K562 (cell line): ENCODE data around the gene ZDHHC1. TPM values are rescaled to one million over a fixed set of nuclear protein-coding genes. Genes with fewer than 3 reads are reported as not detected.
A peak's percentile ranks its signal among the peaks of the same experiment; 100 is the strongest.

Source experiments
- ATAC-seq: fragments of 200-7000 bp; cut with Tn5 transposase; 3 replicates; pipeline ENCODE4 v1.9.1; 2020; ENCODE audit warnings: moderate library complexity
- BruUV-seq: library from RNA; stranded (reverse); fragments of 400-500 nt; replicated peaks from 2 replicates; lab custom pipeline; 2021; lab: Mats Ljungman, UMichigan
- CTCF ChIA-PET: fragments of 300-600 bp; formaldehyde crosslinking; extraction: SDS; loops from one replicate; lab custom pipeline; 2021; ENCODE audit warnings: low intra/inter-chr PET ratio; lab: Yijun Ruan, JAX
- POLR2A ChIA-PET: fragments of 300-600, 350-650 bp; sonication (Branson Sonifier 250); formaldehyde crosslinking; extraction: SDS; loops from one replicate; lab custom pipeline; 2021; ENCODE audit warnings: antibody characterized with exemption, inconsistent platforms; lab: Yijun Ruan, JAX
- DNase-seq, 4 experiments: peaks; one replicate each; pipeline versions ENCODE4 v3.0.0 to v3.0.0-alpha.2; 2011 to 2018; ENCODE audit warnings: low spot score in 3 of 4, mixed read lengths in 3 of 4; ENCODE audit errors: extremely low read depth in 1 of 4
- FAIRE-seq: peaks from 2 replicates; lab custom pipeline; 2011; peaks lifted over from hg19 to GRCh38; lab: Jason Lieb, UNC
- H2AFZ ChIP-seq: 2 replicates; pipeline ENCODE4 v1.6.0; 2011; ENCODE audit warnings: low read depth, low read length, control low read depth, inconsistent platforms
- H3K27ac ChIP-seq: fragments of 200-600 bp; 3 replicates; pipeline ENCODE4 v1.8.0; 2011; ENCODE audit warnings: low read depth, mild to moderate bottlenecking, control low read depth, inconsistent platforms, low read length, moderate library complexity, mixed read lengths; ENCODE audit errors: extremely low read depth
- H3K27me3 ChIP-seq, 2 experiments: fragments of 300-600 bp in 1 of 2; 2 replicates in 1 of 2; 3 replicates in 1 of 2; pipeline versions ENCODE4 v1.6.0 to v1.8.0; 2011; ENCODE audit warnings: inconsistent platforms in 2 of 2, low read length in 2 of 2, mild to moderate bottlenecking in 1 of 2, mixed read lengths in 1 of 2, moderate library complexity in 1 of 2; ENCODE audit not compliant: control insufficient read depth in 2 of 2, insufficient read depth in 2 of 2
- H3K36me3 ChIP-seq: fragments of 300-600 bp; 3 replicates; pipeline ENCODE4 v1.8.0; 2011; ENCODE audit warnings: mild to moderate bottlenecking, low read length, inconsistent platforms; ENCODE audit not compliant: control insufficient read depth, insufficient read depth
- H3K4me1 ChIP-seq, 2 experiments: fragments of 200-600 bp in 1 of 2; replicated peaks in 1 of 2; 2 replicates in 1 of 2; 3 replicates in 1 of 2; pipeline versions ENCODE4 v1.5.1 to v1.8.0; 2011; ENCODE audit warnings: inconsistent platforms in 2 of 2, low read length in 2 of 2, mild to moderate bottlenecking in 1 of 2, mixed read lengths in 1 of 2, moderate library complexity in 1 of 2; ENCODE audit not compliant: control insufficient read depth in 2 of 2, insufficient read depth in 2 of 2
- H3K4me2 ChIP-seq: 2 replicates; pipeline ENCODE4 v1.6.1; 2011; ENCODE audit warnings: low read length, control low read depth, inconsistent platforms, mixed read lengths; ENCODE audit not compliant: insufficient read depth
- H3K4me3 ChIP-seq: fragments of 200-600 bp; sonication (generic), shearing (Covaris generic); 2 replicates; pipeline ENCODE4 v1.5.1; 2016; ENCODE audit warnings: control low read depth, inconsistent platforms
- H3K79me2 ChIP-seq: fragments of 200-600 bp; 3 replicates; pipeline ENCODE4 v1.8.0; 2011; ENCODE audit warnings: low read length, inconsistent platforms; ENCODE audit not compliant: control insufficient read depth, insufficient read depth
- H3K9ac ChIP-seq, 2 experiments: 2 replicates each; pipeline versions ENCODE4 v1.6.0 to v1.6.1; 2011; ENCODE audit warnings: low read depth in 2 of 2, low read length in 2 of 2, control low read depth in 1 of 2, inconsistent platforms in 1 of 2, mild to moderate bottlenecking in 1 of 2, mixed read lengths in 1 of 2; ENCODE audit not compliant: insufficient read depth in 1 of 2
- H3K9me1 ChIP-seq: one replicate; pipeline ENCODE4 v1.6.0; 2011; ENCODE audit warnings: inconsistent platforms, mild to moderate bottlenecking, low read length, moderate library complexity; ENCODE audit not compliant: control insufficient read depth, insufficient read depth
- H3K9me3 ChIP-seq: replicated peaks from 2 replicates; pipeline ENCODE4 v1.5.1; 2011; ENCODE audit warnings: low read depth, low read length, inconsistent platforms; ENCODE audit not compliant: control insufficient read depth, insufficient read depth
- H4K20me1 ChIP-seq: replicated peaks from 2 replicates; pipeline ENCODE4 v1.6.1; 2011; ENCODE audit warnings: low read length, inconsistent platforms, mixed read lengths; ENCODE audit not compliant: control insufficient read depth, insufficient read depth
- BCOR ChIP-seq: fragments of 450-650 bp; IDR thresholded peaks from 2 replicates; pipeline ENCODE4 v1.6.1; 2016
- CSDE1 ChIP-seq, 2 experiments: fragments of 450-650 bp; IDR thresholded peaks; 2 replicates each; pipeline ENCODE4 v1.6.1; 2016; ENCODE audit warnings: mild to moderate bottlenecking in 1 of 2
- MAZ ChIP-seq, 2 experiments: fragments of 450-650 bp in 1 of 2; sonication (generic) in 1 of 2; formaldehyde crosslinking; IDR thresholded peaks in 1 of 2; conservative IDR thresholded peaks in 1 of 2; 2 replicates each; pipeline versions ENCODE4 v1.4.0 to v1.5.0; 2020; ENCODE audit warnings: mild to moderate bottlenecking in 1 of 2, missing genetic modification reagents in 1 of 2
- MLX ChIP-seq, 2 experiments: fragments of 450-650 bp in 1 of 2; sonication (generic) in 1 of 2; formaldehyde crosslinking; conservative IDR thresholded peaks; 2 replicates each; pipeline versions ENCODE4 v1.4.0 to v1.8.1; 2020 to 2022; ENCODE audit warnings: mild to moderate bottlenecking in 1 of 2, missing genetic modification reagents in 1 of 2
- RBFOX2 ChIP-seq: fragments of 200-400 bp; formaldehyde crosslinking; IDR thresholded peaks from 2 replicates; pipeline ENCODE4 v1.6.1; 2017; ENCODE audit warnings: low read depth, mild to moderate bottlenecking, low read length, moderate library complexity
- SETDB1 ChIP-seq: IDR thresholded peaks from one replicate; pipeline ENCODE4 v1.6.1; 2012; ENCODE audit warnings: low read length, control low read depth, inconsistent platforms
- TAF9B ChIP-seq: fragments of 450-650 bp; IDR thresholded peaks from 2 replicates; pipeline ENCODE4 v1.6.1; 2018; ENCODE audit warnings: mild to moderate bottlenecking; ENCODE audit not compliant: partially characterized antibody
- ZNF143 ChIP-seq: sonication (generic); formaldehyde crosslinking; IDR thresholded peaks from 2 replicates; pipeline ENCODE4 v1.9.0; 2022; ENCODE audit warnings: mild to moderate bottlenecking, missing genetic modification reagents
- ZNF696 ChIP-seq: fragments of 250-450 bp; sonication (Bioruptor Pico); conservative IDR thresholded peaks from 2 replicates; pipeline ENCODE4 v1.4.0; 2020; ENCODE audit warnings: mild to moderate bottlenecking, moderate library complexity
- ZNF699 ChIP-seq: fragments of 250-450 bp; sonication (Bioruptor Pico); IDR thresholded peaks from 2 replicates; pipeline ENCODE4 v1.8.0; 2021; ENCODE audit warnings: mild to moderate bottlenecking, moderate library complexity; ENCODE audit not compliant: insufficient replicate concordance
- WGBS: fragments of 100-300 bp; shearing (Covaris generic); methylation state at CpG from one replicate; pipeline ENCODE4 v1.1.6; 2016; ENCODE audit warnings: low coverage, mixed read lengths; ENCODE audit not compliant: insufficient coverage; ENCODE audit errors: missing lambda C conversion rate; 5-methylcytosine and 5-hydroxymethylcytosine counted together
- in situ Hi-C: fragments of 300-500 bp; cut with MboI; formaldehyde crosslinking; loops from 4 replicates; pipeline ENCODE4 v1.15.0; 2018; ENCODE audit warnings: inconsistent platforms, mixed read lengths
- intact Hi-C: fragments of 100-400 bp; cut with micrococcal nuclease; formaldehyde crosslinking; loops from 2 replicates; pipeline ENCODE4 v1.14.2; 2022
- polyA plus RNA-seq, 8 experiments: library from polyadenylated mRNA; depleted of rRNA in 4 of 8; stranded (reverse) in 5 of 8; unstranded in 3 of 8; fragments of >200 nt; fragmentation: Nextera tagmentation in 2 of 8; fragmentation: Illumina TruSeq in 1 of 8; extraction: Ambion mirVana in 2 of 8; extraction: Trizol in 1 of 8; gene quantifications; 2 replicates each; pipeline versions ENCODE4 v1.2.1 to v1.2.3, GENCODE V29; 2011 to 2014; ENCODE audit warnings: inconsistent platforms in 1 of 8, missing spikeins in 1 of 8
- total RNA-seq, 7 experiments: library from RNA; depleted of rRNA in 6 of 7; stranded (reverse); fragments of >200 nt in 6 of 7; fragmentation: Illumina TruSeq in 2 of 7; extraction: Trizol in 2 of 7; gene quantifications; 2 replicates each; pipeline versions ENCODE4 v1.2.1 to v1.2.3, GENCODE V29; 2011 to 2021; ENCODE audit warnings: low replicate concordance in 1 of 7
- TF ChIP-seq, protein P1 (sequence below): fragments of 250-450 bp; sonication (Bioruptor Pico); IDR thresholded peaks from 2 replicates; pipeline ENCODE4 v1.8.0; 2022; ENCODE audit warnings: inconsistent platforms, mild to moderate bottlenecking, moderate library complexity, borderline replicate concordance

Gene ZDHHC1
- total and polyA plus RNA-seq, 9 of the 15 experiments (the other 6 are each of a cell fraction or from before 2014, with no cell fraction given) = 0.06 to 0.77 (median 0.25) TPM; not detected in 4

DNA sequence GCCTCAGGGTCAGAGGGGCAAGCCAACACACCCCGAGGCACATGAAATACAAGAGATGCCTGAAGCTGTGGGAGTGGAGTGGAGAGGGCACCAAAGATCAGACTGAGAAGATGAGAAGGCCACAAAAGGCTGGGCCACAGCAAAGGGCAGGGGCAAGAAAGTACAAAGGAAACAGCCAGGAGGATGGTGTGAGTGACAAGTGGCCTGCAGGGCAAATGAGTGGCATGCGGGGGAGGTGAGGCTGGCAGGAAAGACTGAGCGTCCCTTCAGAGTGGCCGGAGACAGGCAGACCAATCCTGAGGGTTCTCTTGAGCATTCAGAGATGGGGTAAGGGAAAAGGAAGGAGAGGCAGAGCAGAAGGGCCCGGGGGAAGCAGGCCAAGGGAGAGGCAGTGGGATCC, 37.8 kb upstream of the ZDHHC1 start:
- Histone ChIP-seq H3K9ac (peak overlapping the region in 1 of 2 experiments; percentile 68; a peak in 1 of 4 replicates), H3K9me1 (peaks cover 10% of the 10 kb centered on the region), H3K9me3 (no peaks in the 10 kb centered on the region), H3K36me3 (peaks cover 45% of the 10 kb centered on the region; the same call in 1 of the 3 replicates), H3K27ac (no peak overlapping the region), H3K4me1 (peaks cover 0 to 18% of the 10 kb centered on the region in 2 experiments; a peak in 4 of 5 replicates), H3K4me3 (no peak overlapping the region), H3K27me3 (no peaks in the 10 kb centered on the region), H2AFZ (no peak overlapping the region), H3K4me2 (no peak overlapping the region), H3K79me2 (peaks cover 2% of the 10 kb centered on the region; the same call in 1 of the 3 replicates), H4K20me1 (peaks cover 16% of the 10 kb centered on the region)
- BruUV-seq = no TSS peak
- FAIRE-seq = no peak
- CTCF ChIA-PET = no interaction called here
- POLR2A ChIA-PET = interaction anchor here (1.6 kb wide), 1 partner anchor 9 kb away, joined by 5 read pairs; no protein-coding TSS in a partner anchor
- intact Hi-C loops (no loop called here), in situ Hi-C loops (no loop called here)
- no peak for DNase-seq
- no peak for ATAC-seq
- TF ChIP-seq SETDB1 = no peak
- no peak for TF ChIP-seq ZNF143 (CRISPR knock-in tag)
- no peak for TF ChIP-seq CSDE1 (IDR thresholded peaks at IDR 0.05)
- no peak for TF ChIP-seq MLX (CRISPR knock-in tag; conservative IDR thresholded peaks at IDR 0.05)
- TF ChIP-seq, protein P1, sequence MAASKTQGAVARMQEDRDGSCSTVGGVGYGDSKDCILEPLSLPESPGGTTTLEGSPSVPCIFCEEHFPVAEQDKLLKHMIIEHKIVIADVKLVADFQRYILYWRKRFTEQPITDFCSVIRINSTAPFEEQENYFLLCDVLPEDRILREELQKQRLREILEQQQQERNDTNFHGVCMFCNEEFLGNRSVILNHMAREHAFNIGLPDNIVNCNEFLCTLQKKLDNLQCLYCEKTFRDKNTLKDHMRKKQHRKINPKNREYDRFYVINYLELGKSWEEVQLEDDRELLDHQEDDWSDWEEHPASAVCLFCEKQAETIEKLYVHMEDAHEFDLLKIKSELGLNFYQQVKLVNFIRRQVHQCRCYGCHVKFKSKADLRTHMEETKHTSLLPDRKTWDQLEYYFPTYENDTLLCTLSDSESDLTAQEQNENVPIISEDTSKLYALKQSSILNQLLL = no peak
- TF ChIP-seq ZNF699 = no peak
- no peak for TF ChIP-seq TAF9B
- TF ChIP-seq BCOR = no peak
- TF ChIP-seq ZNF696 (CRISPR knock-in tag) = no peak
- no peak for TF ChIP-seq MAZ (CRISPR knock-in tag; conservative IDR thresholded peaks at IDR 0.05 in 1 of 2, IDR thresholded peaks at IDR 0.05 in 1 of 2)
- TF ChIP-seq RBFOX2 = no peak
- WGBS = 74% methylated on average over 5 of the region's 5 CpGs
